Inferior parietal cortex (tissue), 1 donor: Measurements from ENCODE around the gene ERH.
"Not testable (repeated sequence)": the region's sequence is repeated elsewhere in the genome, so short reads cannot be mapped to it uniquely, and the experiment has no call there.

ENCODE experiments used
- DNase-seq: peaks from one replicate; pipeline ENCODE4 v3.0.0-alpha.2; 2016; ENCODE audit errors: extremely low spot score

Gene ERH

GRCh38 chr14:69398818-69399210, 715 bp upstream of the ERH start:
- DNase-seq, result no peak

- DNase-seq, result no peak
These were observed 2.2 kb downstream of the ERH start for GRCh38 chr14:69395929-69396328.

- no peak for DNase-seq
These were observed 5.6 kb downstream of the ERH start for GRCh38 chr14:69392481-69392880.

- DNase-seq, result not testable (repeated sequence)
These were observed 6.7 kb downstream of the ERH start for GRCh38 chr14:69391400-69391799.

- no peak for DNase-seq
These were observed 10.8 kb downstream of the ERH start for GRCh38 chr14:69387311-69387710.

- DNase-seq, result no peak
These were observed 19.8 kb downstream of the ERH start for GRCh38 chr14:69378274-69378673.

- no peak for DNase-seq
These were observed 21.7 kb downstream of the ERH start for GRCh38 chr14:69376439-69376838.

GRCh38 chr14:69375722-69376121, 22.4 kb downstream of the ERH start:
- DNase-seq, result no peak

- no peak for DNase-seq
These were observed 22.9 kb downstream of the ERH start for GRCh38 chr14:69375182-69375581.

GRCh38 chr14:69374235-69374634, 23.9 kb downstream of the ERH start:
- no peak for DNase-seq

GRCh38 chr14:69373104-69373503, 25.0 kb downstream of the ERH start:
- DNase-seq, result no peak

GRCh38 chr14:69372146-69372545, 26.0 kb downstream of the ERH start:
- no peak for DNase-seq

GRCh38 chr14:69370061-69370460, 28.0 kb downstream of the ERH start:
- no peak for DNase-seq

GRCh38 chr14:69368381-69368780, 29.7 kb downstream of the ERH start:
- no peak for DNase-seq

GRCh38 chr14:69366761-69367160, 31.3 kb downstream of the ERH start:
- no peak for DNase-seq

- DNase-seq, result no peak
These were observed 32.0 kb downstream of the ERH start for GRCh38 chr14:69366069-69366468.

GRCh38 chr14:69364378-69364777, 33.7 kb downstream of the ERH start:
- no peak for DNase-seq

- no peak for DNase-seq
These were observed 34.1 kb downstream of the ERH start for GRCh38 chr14:69363964-69364363.

- DNase-seq, result peak; percentile 29
These were observed 35.0 kb downstream of the ERH start for GRCh38 chr14:69363055-69363454.

- no peak for DNase-seq
These were observed 37.5 kb downstream of the ERH start for GRCh38 chr14:69360438-69361108.

GRCh38 chr14:69358966-69359365, 39.1 kb downstream of the ERH start:
- peak; percentile 24 for DNase-seq

- DNase-seq, result no peak
These were observed 39.7 kb downstream of the ERH start for GRCh38 chr14:69358233-69358963.

GRCh38 chr14:69357544-69358200, 40.4 kb downstream of the ERH start:
- DNase-seq, result no peak
